Measurements from ENCODE around the gene RPRD1B.

GRCh38 chr20:38050686-38051085 lies 17.1 kb downstream of the RPRD1B start:
- TF ChIP-seq CEBPB (IDR thresholded peaks at IDR 0.05) (no peak), ELK1 (IDR thresholded peaks at IDR 0.05; ENCODE audit: low read depth, low read length) (no peak), CTCF (IDR thresholded peaks at IDR 0.05) (no peak), SMC3 (IDR thresholded peaks at IDR 0.05) (no peak)

Data from A549 (cell line).